ENCODE data around the gene ALK. TPM values are rescaled to one million over a fixed set of nuclear protein-coding genes. Genes with fewer than 3 reads are reported as not detected.

ALK gene
- total RNA-seq, 1 experiment from 2014 or later: not detected

- Histone ChIP-seq H2BK15ac (ENCODE audit: low read depth, low read length) (no peak overlapping the region), H3K4ac (ENCODE audit: low read depth, low read length) (no peak overlapping the region), H2BK20ac (ENCODE audit: low read depth, low read length, poor library complexity, severe bottlenecking) (no peak overlapping the region), H3K14ac (ENCODE audit: insufficient read depth, low read length) (no peak overlapping the region), H3K9me3 (ENCODE audit: control insufficient read depth, low read depth, low read length) (no peaks in the 10 kb centered on the region), H3K27ac (ENCODE audit: insufficient read length, low read depth, low read length) (no peak overlapping the region), H2BK12ac (ENCODE audit: insufficient read length, low read depth, low read length) (no peak overlapping the region), H3K4me2 (ENCODE audit: insufficient read depth, insufficient read length, low read length) (no peak overlapping the region), H3K9ac (ENCODE audit: extremely low read depth, insufficient read length, low read length) (no peak overlapping the region), H2BK120ac (ENCODE audit: low read depth, low read length, poor library complexity, severe bottlenecking) (no peak overlapping the region), H2AK5ac (ENCODE audit: insufficient read length, low read length) (no peak overlapping the region), H3K56ac (ENCODE audit: insufficient read length, low read depth, low read length) (no peak overlapping the region), H4K5ac (ENCODE audit: insufficient read length, low read depth, low read length) (no peak overlapping the region), H4K8ac (replicated peaks; ENCODE audit: insufficient read length, low read depth, low read length) (no peak overlapping the region), H3K18ac (ENCODE audit: insufficient read length, low read depth, low read length) (no peak overlapping the region), H3K23me2 (ENCODE audit: insufficient read length, low read depth, low read length, poor library complexity, severe bottlenecking) (no peaks in the 10 kb centered on the region), H4K20me1 (ENCODE audit: control insufficient read depth, insufficient read depth, insufficient read length) (no peaks in the 10 kb centered on the region), H2BK5ac (ENCODE audit: insufficient read length, low read length) (no peak overlapping the region), H3K23ac (ENCODE audit: insufficient read length, low read depth, low read length) (no peak overlapping the region), H4K91ac (ENCODE audit: insufficient read length, low read depth, low read length) (no peak overlapping the region), H3T11ph (ENCODE audit: low read length) (no peak overlapping the region), H2AFZ (ENCODE audit: low read length) (no peak overlapping the region), H3K79me2 (ENCODE audit: insufficient read depth, low read length) (no peaks in the 10 kb centered on the region), H3K79me1 (ENCODE audit: insufficient read depth, low read depth, low read length, poor library complexity, severe bottlenecking) (no peaks in the 10 kb centered on the region), H3K27me3 (ENCODE audit: insufficient read depth, low read length) (no peaks in the 10 kb centered on the region), H3K4me1 (ENCODE audit: insufficient read depth, low read length) (no peaks in the 10 kb centered on the region)
- Mint-ChIP-seq H3K27me3 (ENCODE audit: low read depth) (peaks cover 3% of the 10 kb centered on the region; the same call in 1 of the 2 replicates), H3K9me3 (no peaks in the 10 kb centered on the region), H3K4me3 (no peak overlapping the region), H3K4me1 (peaks cover 0 to 2% of the 10 kb centered on the region in 2 experiments; a peak in 2 of 4 replicates), H3K27ac (no peak overlapping the region; a peak in 1 of 7 replicates), H3K36me3 (ENCODE audit: insufficient read depth in 1 of 3, low read depth in 3 of 3) (no peaks in the 10 kb centered on the region)
- no CpG with 5 or more reads among the region's 5 CpGs for WGBS (ENCODE audit: extremely low coverage, insufficient read length, low lambda C conversion rate)
- TF ChIP-seq CTCF (conservative IDR thresholded peaks at IDR 0.05): no peak
- no peak for DNase-seq
Measured at GRCh38 chr2:29755829-29756228, 165.6 kb downstream of the ALK start.
